Left lung (tissue), 10 donors: ENCODE data around the gene RAB1B. TPM values are rescaled to one million over a fixed set of nuclear protein-coding genes. Genes with fewer than 3 reads are reported as not detected.

ENCODE experiments used
- ATAC-seq: fragments of 200-7000 bp; cut with Tn5 transposase; one replicate; pipeline ENCODE4 v1.9.1; 2020; ENCODE audit warnings: moderate library complexity
- DNase-seq, 4 donors: peaks; one replicate each; pipeline ENCODE4 v3.0.0-alpha.2; 2013 to 2020
- H3K27ac ChIP-seq, 2 donors: fragments of 200-600 bp; sonication (generic) in 1 of 2; one replicate each; pipeline versions ENCODE4 v1.5.0 to v1.8.0; 2020 to 2021
- H3K27me3 ChIP-seq, 2 donors: fragments of 200-600 bp; sonication (generic) in 1 of 2; one replicate each; pipeline versions ENCODE4 v1.5.0 to v1.8.0; 2020 to 2021
- H3K36me3 ChIP-seq, 2 donors: fragments of 200-600 bp; sonication (generic) in 1 of 2; one replicate each; pipeline versions ENCODE4 v1.5.0 to v1.8.0; 2020 to 2021
- H3K4me1 ChIP-seq, 2 donors: fragments of 200-600 bp; one replicate each; pipeline ENCODE4 v1.8.0; 2021
- H3K4me3 ChIP-seq, 2 donors: fragments of 200-600 bp; sonication (generic) in 1 of 2; one replicate each; pipeline versions ENCODE4 v1.5.0 to v1.8.0; 2020 to 2021; ENCODE audit warnings: mild to moderate bottlenecking in 1 of 2
- H3K9me3 ChIP-seq, 2 donors: fragments of 200-600 bp; sonication (generic) in 1 of 2; one replicate each; pipeline versions ENCODE4 v1.5.0 to v1.8.0; 2020 to 2021
- CTCF ChIP-seq, 2 donors: fragments of 200-600 bp; sonication (generic) in 1 of 2; IDR thresholded peaks; one replicate each; pipeline versions ENCODE4 v1.5.0 to v1.8.0; 2021; ENCODE audit warnings: antibody characterized with exemption in 2 of 2
- intact Hi-C, 2 donors: fragments of 100-400 bp; cut with DNase I; formaldehyde crosslinking; loops; one replicate each; pipeline versions ENCODE4 v1.11.2 to v1.14.2; 2022
- polyA plus RNA-seq, 6 donors: library from polyadenylated mRNA; unstranded; fragments of 120-200 nt; gene quantifications; one replicate each; pipeline ENCODE4 v1.2.1, GENCODE V29; 2013; ENCODE audit not compliant: insufficient read length in 6 of 6
- total RNA-seq, 2 donors: library from RNA; stranded (reverse); fragmentation: NEBNext Ultra II Directional; extraction: Animal tissue kit (Norgen Biotek cat#: 25700); gene quantifications; one replicate each; pipeline ENCODE4 v1.2.1, GENCODE V29; 2021
- donor health status: DM: no; HTN: yes; CAD: no.
- donor health status: DM: no; HTN: no; CAD: no.

Gene RAB1B
- total and polyA plus RNA-seq, 8 donors: 114 to 154 (median 132) TPM

- TF ChIP-seq CTCF (IDR thresholded peaks at IDR 0.05): no peak
- intact Hi-C loops: no loop called here
- DNase-seq (peak in 3 of 4 donors; percentile 83 to 90 (median 83)), ATAC-seq (peak; percentile 77)
- H3K27me3 ChIP-seq: peaks cover 19 to 50% of the 10 kb centered on the region in 2 donors
- peaks cover 0 to 7% of the 10 kb centered on the region in 2 donors for H3K36me3 ChIP-seq
- peaks cover 16 to 33% of the 10 kb centered on the region in 2 donors for H3K4me1 ChIP-seq
- H3K4me3 ChIP-seq: peak overlapping the region; percentile 69 to 75
- peak overlapping the region; percentile 89 to 92 for H3K27ac ChIP-seq
- no peaks in the 10 kb centered on the region for H3K9me3 ChIP-seq
Observed at GRCh38 chr11:66289548-66290329, 21.3 kb downstream of the RAB1B start.

GRCh38 chr11:66290330-66290621 lies 21.8 kb downstream of the RAB1B start:
- H3K36me3 ChIP-seq: peaks cover 0 to 1% of the 10 kb centered on the region in 2 donors
- ATAC-seq (no peak), DNase-seq (no peak)
- H3K27me3 ChIP-seq: peaks cover 19 to 56% of the 10 kb centered on the region in 2 donors
- H3K4me3 ChIP-seq: peak overlapping the region in 1 of 2 donors; percentile 69
- no peak for TF ChIP-seq CTCF (IDR thresholded peaks at IDR 0.05)
- H3K27ac ChIP-seq: no peak overlapping the region
- peaks cover 16 to 33% of the 10 kb centered on the region in 2 donors for H3K4me1 ChIP-seq
- no peaks in the 10 kb centered on the region for H3K9me3 ChIP-seq
- intact Hi-C loops: no loop called here

GRCh38 chr11:66291303-66291705 lies 22.9 kb downstream of the RAB1B start:
- ATAC-seq (no peak), DNase-seq (no peak)
- Histone ChIP-seq H3K27ac (no peak overlapping the region), H3K4me3 (peak overlapping the region in 1 of 2 donors; percentile 39), H3K27me3 (peaks cover 19 to 66% of the 10 kb centered on the region in 2 donors), H3K9me3 (no peaks in the 10 kb centered on the region), H3K36me3 (no peaks in the 10 kb centered on the region), H3K4me1 (peaks cover 16 to 33% of the 10 kb centered on the region in 2 donors)
- TF ChIP-seq CTCF (IDR thresholded peaks at IDR 0.05): no peak
- intact Hi-C loops: no loop called here

GRCh38 chr11:66291706-66292542 lies 23.5 kb downstream of the RAB1B start, which contains the start of gene TMEM151A:
TSS of gene TMEM151A (plus strand) at chr11:66291894. CDS start at chr11:66292014, 120 bp downstream.
- intact Hi-C loops: no loop called here
- ATAC-seq (no peak), DNase-seq (peak in 1 of 4 donors; percentile 85)
- no peak within 1 kb of the TSS for H3K27ac ChIP-seq
- no peak for TF ChIP-seq CTCF (IDR thresholded peaks at IDR 0.05)
- H3K27me3 ChIP-seq: peaks cover 19 to 72% of the 10 kb centered on the region in 2 donors
- H3K4me3 ChIP-seq: peak within 1 kb of the TSS in 1 of 2 donors; percentile 39
- H3K9me3 ChIP-seq: no peaks in the 10 kb centered on the region
- H3K4me1 ChIP-seq: peaks cover 16 to 33% of the 10 kb centered on the region in 2 donors
- no peaks in the 10 kb centered on the region for H3K36me3 ChIP-seq
